H9 (cell line): ENCODE measurements around the gene ELFN2. TPM values are rescaled to one million over a fixed set of nuclear protein-coding genes. Genes with fewer than 3 reads are reported as not detected.

Experiments
- DNase-seq: peaks from one replicate; pipeline ENCODE4 v3.0.0-alpha.2; 2017
- H2AFZ ChIP-seq: one replicate; pipeline ENCODE4 v1.6.1; 2013; ENCODE audit warnings: mild to moderate bottlenecking, low read length, control low read depth, moderate library complexity
- H2AK5ac ChIP-seq: 2 replicates; pipeline ENCODE4 v1.6.1; 2013; ENCODE audit warnings: low read length, control low read depth, mixed read lengths; ENCODE audit not compliant: insufficient read length
- H2BK120ac ChIP-seq: one replicate; pipeline ENCODE4 v1.6.1; 2013; ENCODE audit warnings: low read depth, mild to moderate bottlenecking, low read length, control low read depth, inconsistent platforms; ENCODE audit not compliant: poor library complexity, severe bottlenecking
- H2BK12ac ChIP-seq: 2 replicates; pipeline ENCODE4 v1.6.1; 2013; ENCODE audit warnings: low read length, control low read depth, mixed read lengths, low read depth; ENCODE audit not compliant: insufficient read length
- H2BK15ac ChIP-seq: 2 replicates; pipeline ENCODE4 v1.6.1; 2013; ENCODE audit warnings: low read depth, low read length, control low read depth
- H2BK20ac ChIP-seq: one replicate; pipeline ENCODE4 v1.6.1; 2013; ENCODE audit warnings: low read depth, mild to moderate bottlenecking, low read length, control low read depth, inconsistent platforms; ENCODE audit not compliant: poor library complexity, severe bottlenecking
- H2BK5ac ChIP-seq: 2 replicates; pipeline ENCODE4 v1.6.1; 2013; ENCODE audit warnings: low read length, control low read depth, mixed read lengths; ENCODE audit not compliant: insufficient read length
- H3K14ac ChIP-seq: 2 replicates; pipeline ENCODE4 v1.6.1; 2013; ENCODE audit warnings: low read length, control low read depth; ENCODE audit not compliant: insufficient read depth
- H3K18ac ChIP-seq: 2 replicates; pipeline ENCODE4 v1.6.1; 2013; ENCODE audit warnings: low read depth, mild to moderate bottlenecking, mixed read lengths, low read length, control low read depth; ENCODE audit not compliant: insufficient read length
- H3K23ac ChIP-seq: 2 replicates; pipeline ENCODE4 v1.6.1; 2013; ENCODE audit warnings: low read length, control low read depth, mixed read lengths, low read depth; ENCODE audit not compliant: insufficient read length
- H3K23me2 ChIP-seq: 2 replicates; pipeline ENCODE4 v1.6.1; 2013; ENCODE audit warnings: low read depth, mild to moderate bottlenecking, mixed read lengths, low read length, control low read depth; ENCODE audit not compliant: insufficient read length, poor library complexity, severe bottlenecking
- H3K27ac ChIP-seq: 2 replicates; pipeline ENCODE4 v1.5.1; 2013; ENCODE audit warnings: low read length, control low read depth, mixed read lengths, low read depth; ENCODE audit not compliant: insufficient read length
- H3K27me3 ChIP-seq: 2 replicates; pipeline ENCODE4 v1.6.1; 2013; ENCODE audit warnings: low read length, control low read depth, inconsistent platforms; ENCODE audit not compliant: insufficient read depth
- H3K4ac ChIP-seq: 2 replicates; pipeline ENCODE4 v1.6.1; 2013; ENCODE audit warnings: low read depth, mild to moderate bottlenecking, control low read depth, inconsistent platforms, low read length, moderate library complexity
- H3K4me1 ChIP-seq: 2 replicates; pipeline ENCODE4 v1.6.1; 2013; ENCODE audit warnings: low read length, control low read depth, inconsistent platforms; ENCODE audit not compliant: insufficient read depth
- H3K4me2 ChIP-seq: 2 replicates; pipeline ENCODE4 v1.6.1; 2013; ENCODE audit warnings: low read length, control low read depth, mixed read lengths; ENCODE audit not compliant: insufficient read length, insufficient read depth
- H3K56ac ChIP-seq: 2 replicates; pipeline ENCODE4 v1.6.1; 2013; ENCODE audit warnings: low read depth, mild to moderate bottlenecking, mixed read lengths, low read length, control low read depth; ENCODE audit not compliant: insufficient read length
- H3K79me1 ChIP-seq: 2 replicates; pipeline ENCODE4 v1.6.1; 2013; ENCODE audit warnings: low read depth, mild to moderate bottlenecking, moderate library complexity, low read length, control low read depth, inconsistent platforms; ENCODE audit not compliant: insufficient read depth, poor library complexity, severe bottlenecking
- H3K79me2 ChIP-seq: 2 replicates; pipeline ENCODE4 v1.6.1; 2013; ENCODE audit warnings: low read length, control low read depth, inconsistent platforms; ENCODE audit not compliant: insufficient read depth
- H3K9ac ChIP-seq: 2 replicates; pipeline ENCODE4 v1.6.1; 2013; ENCODE audit warnings: low read length, control low read depth, mixed read lengths; ENCODE audit not compliant: insufficient read length; ENCODE audit errors: extremely low read depth
- H3K9me3 ChIP-seq: one replicate; pipeline ENCODE4 v1.6.1; 2013; ENCODE audit warnings: low read depth, low read length, inconsistent platforms; ENCODE audit not compliant: control insufficient read depth
- H3T11ph ChIP-seq: one replicate; pipeline ENCODE4 v1.6.1; 2013; ENCODE audit warnings: mild to moderate bottlenecking, low read length, control low read depth, inconsistent platforms
- H4K20me1 ChIP-seq: one replicate; pipeline ENCODE4 v1.6.1; 2013; ENCODE audit not compliant: control insufficient read depth, insufficient read length, insufficient read depth
- H4K5ac ChIP-seq: 2 replicates; pipeline ENCODE4 v1.6.1; 2013; ENCODE audit warnings: low read depth, mild to moderate bottlenecking, mixed read lengths, low read length, control low read depth; ENCODE audit not compliant: insufficient read length
- H4K8ac ChIP-seq: replicated peaks from 2 replicates; pipeline ENCODE4 v1.6.1; 2013; ENCODE audit warnings: low read length, control low read depth, mixed read lengths, low read depth; ENCODE audit not compliant: insufficient read length
- H4K91ac ChIP-seq: 2 replicates; pipeline ENCODE4 v1.6.1; 2013; ENCODE audit warnings: low read depth, mild to moderate bottlenecking, moderate library complexity, mixed read lengths, low read length, control low read depth; ENCODE audit not compliant: insufficient read length
- H3K27ac Mint-ChIP-seq, 3 experiments: 2 replicates in 2 of 3; 3 replicates in 1 of 3; pipeline ENCODE4 v1.8.0; 2020 to 2021; ENCODE audit warnings: mixed read lengths in 3 of 3, mild to moderate bottlenecking in 1 of 3, moderate library complexity in 1 of 3
- H3K27me3 Mint-ChIP-seq: 2 replicates; pipeline ENCODE4 v1.8.0; 2021; ENCODE audit warnings: low read depth, mild to moderate bottlenecking, moderate library complexity, mixed read lengths
- H3K36me3 Mint-ChIP-seq, 3 experiments: 2 replicates in 2 of 3; 3 replicates in 1 of 3; pipeline ENCODE4 v1.8.0; 2020 to 2021; ENCODE audit warnings: low read depth in 3 of 3, mixed read lengths in 3 of 3; ENCODE audit not compliant: insufficient read depth in 1 of 3
- H3K4me1 Mint-ChIP-seq, 2 experiments: 2 replicates each; pipeline ENCODE4 v1.8.0; 2020; ENCODE audit warnings: mixed read lengths in 2 of 2
- H3K4me3 Mint-ChIP-seq, 2 experiments: 2 replicates in 1 of 2; 3 replicates in 1 of 2; pipeline ENCODE4 v1.8.0; 2020 to 2021; ENCODE audit warnings: mild to moderate bottlenecking in 2 of 2, mixed read lengths in 2 of 2, moderate library complexity in 1 of 2
- H3K9me3 Mint-ChIP-seq, 2 experiments: 2 replicates in 1 of 2; 3 replicates in 1 of 2; pipeline ENCODE4 v1.8.0; 2020; ENCODE audit warnings: mild to moderate bottlenecking in 2 of 2, mixed read lengths in 2 of 2, moderate library complexity in 1 of 2
- CTCF ChIP-seq: fragments of 200-600 bp; sonication (generic); conservative IDR thresholded peaks from 3 replicates; pipeline ENCODE4 v1.8.0; 2021; ENCODE audit warnings: antibody characterized with exemption, mild to moderate bottlenecking
- WGBS: extraction: QIAGEN DNeasy Blood & Tissue Kit; methylation state at CpG from one replicate; pipeline ENCODE4 v1.1.7; 2013; ENCODE audit warnings: missing lambda C conversion rate, low lambda C conversion rate, mixed read lengths; ENCODE audit not compliant: insufficient read length; ENCODE audit errors: extremely low coverage; 5-methylcytosine and 5-hydroxymethylcytosine counted together
- total RNA-seq: library from RNA; stranded (reverse); gene quantifications from 2 replicates; pipeline ENCODE4 v1.2.1, GENCODE V29; 2021

Gene ELFN2
- total RNA-seq, 1 experiment from 2014 or later = 0.70 TPM

- Mint-ChIP-seq H3K27ac (no peak overlapping the region), H3K27me3 (peaks cover 7% of the 10 kb centered on the region), H3K9me3 (no peaks in the 10 kb centered on the region), H3K36me3 (no peaks in the 10 kb centered on the region), H3K4me3 (no peak overlapping the region), H3K4me1 (peaks cover 9 to 39% of the 10 kb centered on the region in 2 experiments)
- Histone ChIP-seq H2BK12ac (no peak overlapping the region), H3K18ac (no peak overlapping the region), H2BK20ac (no peak overlapping the region), H3T11ph (no peak overlapping the region), H4K5ac (no peak overlapping the region), H2AK5ac (no peak overlapping the region), H2BK5ac (no peak overlapping the region), H2BK120ac (no peak overlapping the region), H4K20me1 (no peaks in the 10 kb centered on the region), H3K9me3 (no peaks in the 10 kb centered on the region), H3K27ac (no peak overlapping the region), H3K4ac (no peak overlapping the region), H3K14ac (0 out of 2 replicates have a peak overlapping the region, but pooled peaks have one; percentile 8), H3K4me2 (no peak overlapping the region), H3K56ac (no peak overlapping the region), H3K79me1 (no peaks in the 10 kb centered on the region), H2AFZ (no peak overlapping the region), H3K23ac (no peak overlapping the region), H2BK15ac (no peak overlapping the region), H3K9ac (no peak overlapping the region), H3K23me2 (no peaks in the 10 kb centered on the region), H3K4me1 (no peaks in the 10 kb centered on the region), H4K8ac (no peak overlapping the region), H3K27me3 (no peaks in the 10 kb centered on the region), H3K79me2 (no peaks in the 10 kb centered on the region), H4K91ac (no peak overlapping the region)
- DNase-seq = no peak
- TF ChIP-seq CTCF = no peak
- no CpG with 5 or more reads among the region's 10 CpGs for WGBS
Observed at GRCh38 chr22:37397226-37397625, 30.1 kb downstream of the ELFN2 start.
